GM18511 (cell line): ENCODE data around the gene UBXN2A.
"Not testable (repeated sequence)": the region's sequence is repeated elsewhere in the genome, so short reads cannot be mapped to it uniquely, and the experiment has no call there.

Experiments used
- ATAC-seq: cut with Tn5 transposase; IDR thresholded peaks from one replicate; pipeline ENCODE4 v1.9.1; 2021; ENCODE audit warnings: mild to moderate bottlenecking, moderate library complexity; ENCODE audit not compliant: unreplicated experiment

UBXN2A gene

GRCh38 chr2:24011250-24012104, 71.2 kb downstream of the UBXN2A start:
- ATAC-seq: no peak

GRCh38 chr2:24012521-24013188, 72.4 kb downstream of the UBXN2A start:
- ATAC-seq: no peak

GRCh38 chr2:24014902-24015301, 74.6 kb downstream of the UBXN2A start:
- not testable (repeated sequence) for ATAC-seq

- ATAC-seq: no peak
Observed at GRCh38 chr2:24015562-24016375, 75.5 kb downstream of the UBXN2A start.

- no peak for ATAC-seq
Observed at GRCh38 chr2:24016376-24016761, 76.1 kb downstream of the UBXN2A start.

GRCh38 chr2:24016853-24017703, 76.8 kb downstream of the UBXN2A start:
- ATAC-seq: no peak

GRCh38 chr2:24017711-24018110, 77.4 kb downstream of the UBXN2A start:
- ATAC-seq: no peak

- no peak for ATAC-seq
Observed at GRCh38 chr2:24018241-24018640, 78.0 kb downstream of the UBXN2A start.

- ATAC-seq: no peak
Observed at GRCh38 chr2:24019729-24020128, 79.5 kb downstream of the UBXN2A start.

GRCh38 chr2:24020244-24020643, 80.0 kb downstream of the UBXN2A start:
- ATAC-seq: no peak

- ATAC-seq: no peak
Observed at GRCh38 chr2:24021122-24021998, 81.1 kb downstream of the UBXN2A start.

GRCh38 chr2:24022324-24022974, 82.2 kb downstream of the UBXN2A start:
- no peak for ATAC-seq

- ATAC-seq: no peak
Observed at GRCh38 chr2:24022975-24023575, 82.8 kb downstream of the UBXN2A start.

- ATAC-seq: no peak
Observed at GRCh38 chr2:24024018-24024417, 83.8 kb downstream of the UBXN2A start.

- no peak for ATAC-seq
Observed at GRCh38 chr2:24024996-24025663, 84.9 kb downstream of the UBXN2A start.

GRCh38 chr2:24026233-24026632, 86.0 kb downstream of the UBXN2A start:
- ATAC-seq: no peak

GRCh38 chr2:24038786-24039499, 98.7 kb downstream of the UBXN2A start:
- ATAC-seq: no peak
